Activated naive CD4-positive, alpha-beta T cell treated with anti-CD3 and anti-CD28 coated beads, Interleukin-2, amount 50 U/mL, for 24 hours (primary cell): ENCODE measurements around the gene CLDN6.
A peak's percentile ranks its signal among the peaks of the same experiment; 100 is the strongest.

Experiments used
- H3K27ac Mint-ChIP-seq: one replicate; pipeline ENCODE4 v1.8.0; 2021; ENCODE audit warnings: mild to moderate bottlenecking, mixed read lengths
- H3K27me3 Mint-ChIP-seq: one replicate; pipeline ENCODE4 v1.8.0; 2021; ENCODE audit warnings: mixed read lengths
- H3K36me3 Mint-ChIP-seq: one replicate; pipeline ENCODE4 v1.8.0; 2021; ENCODE audit warnings: mixed read lengths
- H3K4me1 Mint-ChIP-seq: one replicate; pipeline ENCODE4 v1.8.0; 2021; ENCODE audit warnings: mixed read lengths
- H3K4me3 Mint-ChIP-seq: one replicate; pipeline ENCODE4 v1.8.0; 2021; ENCODE audit warnings: mild to moderate bottlenecking, mixed read lengths
- H3K9me3 Mint-ChIP-seq: one replicate; pipeline ENCODE4 v1.8.0; 2021; ENCODE audit warnings: mixed read lengths

CLDN6 gene

GRCh38 chr16:2999929-3000328 lies 18.1 kb downstream of the CLDN6 start:
- Mint-ChIP-seq H3K4me1 (no peaks in the 10 kb centered on the region), H3K9me3 (no peaks in the 10 kb centered on the region), H3K36me3 (no peaks in the 10 kb centered on the region), H3K27me3 (peaks cover under 1% of the 10 kb centered on the region), H3K4me3 (no peak overlapping the region), H3K27ac (peak overlapping the region; percentile 70)

DNA sequence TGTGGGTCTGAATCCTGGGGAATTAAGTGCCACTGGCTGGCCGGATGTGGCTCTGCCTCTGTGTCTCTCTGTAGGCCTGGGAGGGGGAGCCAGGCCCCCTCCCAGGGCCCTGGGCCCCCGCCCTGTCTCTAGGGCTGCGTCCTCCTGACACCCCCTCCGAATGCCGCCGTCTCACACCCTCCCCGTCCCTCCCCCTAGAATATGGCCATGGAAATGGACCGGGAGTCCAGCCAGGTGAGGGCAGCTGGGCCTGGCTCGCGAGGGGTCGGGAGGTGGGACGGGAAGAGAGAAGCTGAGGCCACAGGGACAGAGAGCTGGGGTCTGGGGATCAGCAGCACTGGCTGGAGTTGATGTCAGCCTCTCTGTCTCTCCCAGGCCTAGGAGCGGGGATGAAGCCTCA lies 21.7 kb downstream of the CLDN6 start:
- Mint-ChIP-seq H3K9me3 (no peaks in the 10 kb centered on the region), H3K27ac (no peak overlapping the region), H3K36me3 (no peaks in the 10 kb centered on the region), H3K4me3 (no peak overlapping the region), H3K4me1 (no peaks in the 10 kb centered on the region), H3K27me3 (no peaks in the 10 kb centered on the region)

DNA sequence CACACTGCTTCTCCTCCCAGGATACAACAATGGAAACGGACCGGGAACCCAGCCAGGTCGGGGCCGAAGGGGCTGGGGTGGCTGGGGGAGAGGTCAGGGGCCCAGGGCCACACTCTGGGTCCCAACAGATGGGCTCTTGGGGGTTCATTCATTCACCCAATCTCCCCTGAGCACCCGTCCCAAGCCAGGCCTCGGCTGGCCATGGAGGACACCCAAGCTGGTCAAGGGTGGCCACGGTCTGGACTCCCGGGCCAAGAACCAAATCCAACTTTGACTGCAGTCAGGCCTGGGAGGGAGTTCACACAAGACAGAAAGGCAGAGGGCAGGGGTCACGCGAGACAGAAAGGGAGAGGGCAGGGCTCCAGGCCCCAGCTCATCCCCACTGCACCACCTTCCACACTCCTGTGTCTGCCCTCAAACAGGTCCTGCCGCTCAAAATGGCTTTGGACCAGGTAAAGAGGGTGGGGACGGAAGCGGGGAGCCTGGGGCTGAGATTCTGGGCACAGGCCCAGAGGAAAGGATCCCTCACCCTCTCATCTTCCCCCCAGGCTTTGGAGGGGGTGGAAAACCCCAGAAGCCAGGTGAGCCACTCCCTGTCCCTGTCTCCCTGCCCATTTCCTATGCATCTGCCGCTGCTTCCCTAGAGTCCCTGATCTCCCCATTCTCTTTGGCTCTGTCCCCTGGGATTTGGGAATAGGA lies 25.5 kb downstream of the CLDN6 start:
- H3K36me3 Mint-ChIP-seq: no peaks in the 10 kb centered on the region
- no peaks in the 10 kb centered on the region for H3K27me3 Mint-ChIP-seq
- H3K4me1 Mint-ChIP-seq: no peaks in the 10 kb centered on the region
- no peak overlapping the region for H3K27ac Mint-ChIP-seq
- H3K9me3 Mint-ChIP-seq: no peaks in the 10 kb centered on the region
- no peak overlapping the region for H3K4me3 Mint-ChIP-seq

DNA sequence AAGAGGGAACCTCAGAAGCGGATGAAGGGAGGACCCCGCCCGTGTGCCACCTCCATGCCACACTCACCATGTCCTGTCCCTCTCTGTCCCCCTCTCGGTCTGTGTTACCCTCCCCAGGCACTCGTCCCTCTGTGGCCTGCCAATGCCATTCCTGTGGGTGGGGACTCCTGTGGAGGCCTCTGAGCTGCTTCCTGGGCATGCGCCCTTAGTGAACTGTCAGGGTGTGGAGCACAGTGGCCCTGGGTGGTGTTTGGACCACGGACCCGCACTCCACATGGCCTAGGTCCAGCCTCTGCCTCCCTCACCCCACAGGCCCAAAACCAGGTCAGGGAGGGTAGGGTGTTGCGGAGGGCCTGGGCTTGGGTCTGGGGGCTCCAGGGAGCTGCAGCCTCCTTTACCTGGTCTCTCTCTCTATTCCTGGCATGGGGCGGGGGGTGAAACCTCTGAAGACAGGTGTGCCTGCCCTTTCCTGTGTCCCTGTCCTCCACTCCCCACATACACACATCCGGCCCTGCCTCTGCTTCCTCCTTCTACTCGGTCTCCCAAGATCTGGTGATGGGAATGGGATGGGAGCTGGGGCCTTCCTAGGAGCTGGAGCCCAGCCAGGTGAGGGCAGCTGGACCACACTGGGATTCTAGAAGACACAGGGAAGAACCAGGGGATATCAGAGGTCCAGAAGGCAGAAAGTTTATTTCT lies 26.3 kb downstream of the CLDN6 start:
- Mint-ChIP-seq H3K9me3 (no peaks in the 10 kb centered on the region), H3K4me3 (no peak overlapping the region), H3K4me1 (no peaks in the 10 kb centered on the region), H3K27ac (no peak overlapping the region), H3K27me3 (no peaks in the 10 kb centered on the region), H3K36me3 (no peaks in the 10 kb centered on the region)

GRCh38 chr16:2990891-2991290 lies 27.1 kb downstream of the CLDN6 start:
- Mint-ChIP-seq H3K4me1 (no peaks in the 10 kb centered on the region), H3K9me3 (no peaks in the 10 kb centered on the region), H3K4me3 (no peak overlapping the region), H3K27ac (no peak overlapping the region), H3K36me3 (no peaks in the 10 kb centered on the region), H3K27me3 (no peaks in the 10 kb centered on the region)

GRCh38 chr16:2988590-2989099 lies 29.3 kb downstream of the CLDN6 start:
- peaks cover 4% of the 10 kb centered on the region for H3K4me1 Mint-ChIP-seq
- H3K9me3 Mint-ChIP-seq: no peaks in the 10 kb centered on the region
- no peak overlapping the region for H3K27ac Mint-ChIP-seq

DNA sequence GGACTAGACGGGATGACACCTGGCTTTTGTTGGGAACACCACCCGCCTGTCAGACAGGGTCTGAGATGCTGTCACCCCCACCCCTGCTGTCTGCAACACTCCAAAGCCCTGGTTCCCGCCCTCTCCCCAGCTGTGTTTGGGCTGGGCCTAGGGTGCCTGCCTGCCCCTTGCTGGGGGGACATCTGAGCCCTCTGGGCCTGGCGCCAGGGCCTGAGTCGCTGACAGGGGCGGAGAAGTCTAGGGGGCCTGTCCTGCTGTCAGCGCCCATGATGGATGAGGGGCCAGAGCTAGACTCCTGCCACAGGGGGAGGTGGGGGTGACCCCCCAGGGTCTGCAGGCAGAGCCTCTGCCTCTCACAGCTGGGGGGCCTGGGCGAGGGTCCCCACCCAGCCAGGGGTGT lies 30.1 kb downstream of the CLDN6 start:
- peaks cover 4% of the 10 kb centered on the region for H3K4me1 Mint-ChIP-seq
- no peak overlapping the region for H3K4me3 Mint-ChIP-seq
- H3K9me3 Mint-ChIP-seq: no peaks in the 10 kb centered on the region
- H3K27ac Mint-ChIP-seq: no peak overlapping the region
- no peaks in the 10 kb centered on the region for H3K27me3 Mint-ChIP-seq
- no peaks in the 10 kb centered on the region for H3K36me3 Mint-ChIP-seq

More at GRCh38 chr16:2988590-2989099, 29.3 kb downstream of the CLDN6 start:
- no peak overlapping the region for H3K4me3 Mint-ChIP-seq
- no peaks in the 10 kb centered on the region for H3K27me3 Mint-ChIP-seq
- no peaks in the 10 kb centered on the region for H3K36me3 Mint-ChIP-seq

DNA sequence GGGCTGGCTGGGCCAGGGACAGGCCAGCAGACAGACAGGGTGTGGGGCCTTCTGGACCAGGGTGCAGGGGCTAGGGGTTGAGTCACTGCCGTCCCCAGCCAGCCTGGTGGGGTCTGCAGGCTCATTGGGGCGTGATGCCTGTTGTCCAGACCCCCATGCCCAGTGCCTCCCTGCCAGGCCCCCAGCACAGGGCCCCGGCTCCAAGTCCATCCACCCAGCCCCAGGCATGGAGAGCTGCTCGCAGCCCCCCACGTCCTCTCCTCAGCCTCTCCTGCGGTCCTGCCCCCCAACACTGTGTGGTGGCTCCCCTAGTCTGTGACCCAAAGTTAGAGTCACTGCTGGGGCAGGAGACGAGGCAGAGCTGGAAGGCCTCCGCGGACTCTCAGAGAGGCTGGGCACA lies 30.7 kb downstream of the CLDN6 start:
- Mint-ChIP-seq H3K27ac (no peak overlapping the region), H3K4me1 (peaks cover 4% of the 10 kb centered on the region), H3K27me3 (no peaks in the 10 kb centered on the region), H3K4me3 (no peak overlapping the region), H3K36me3 (no peaks in the 10 kb centered on the region), H3K9me3 (no peaks in the 10 kb centered on the region)

- Mint-ChIP-seq H3K27ac (no peak overlapping the region), H3K4me1 (peaks cover 6% of the 10 kb centered on the region), H3K9me3 (no peaks in the 10 kb centered on the region), H3K36me3 (no peaks in the 10 kb centered on the region), H3K4me3 (no peak overlapping the region), H3K27me3 (no peaks in the 10 kb centered on the region)
These were observed 31.3 kb downstream of the CLDN6 start for GRCh38 chr16:2986623-2987188.

GRCh38 chr16:2985893-2986355 lies 32.1 kb downstream of the CLDN6 start:
- Mint-ChIP-seq H3K4me3 (no peak overlapping the region), H3K9me3 (no peaks in the 10 kb centered on the region), H3K4me1 (peaks cover 12% of the 10 kb centered on the region), H3K36me3 (no peaks in the 10 kb centered on the region), H3K27me3 (no peaks in the 10 kb centered on the region), H3K27ac (no peak overlapping the region)

GRCh38 chr16:2985462-2985861 lies 32.5 kb downstream of the CLDN6 start:
- no peak overlapping the region for H3K27ac Mint-ChIP-seq
- H3K36me3 Mint-ChIP-seq: no peaks in the 10 kb centered on the region
- peaks cover 16% of the 10 kb centered on the region for H3K4me1 Mint-ChIP-seq
- H3K4me3 Mint-ChIP-seq: no peak overlapping the region
- H3K27me3 Mint-ChIP-seq: no peaks in the 10 kb centered on the region
- H3K9me3 Mint-ChIP-seq: no peaks in the 10 kb centered on the region

DNA sequence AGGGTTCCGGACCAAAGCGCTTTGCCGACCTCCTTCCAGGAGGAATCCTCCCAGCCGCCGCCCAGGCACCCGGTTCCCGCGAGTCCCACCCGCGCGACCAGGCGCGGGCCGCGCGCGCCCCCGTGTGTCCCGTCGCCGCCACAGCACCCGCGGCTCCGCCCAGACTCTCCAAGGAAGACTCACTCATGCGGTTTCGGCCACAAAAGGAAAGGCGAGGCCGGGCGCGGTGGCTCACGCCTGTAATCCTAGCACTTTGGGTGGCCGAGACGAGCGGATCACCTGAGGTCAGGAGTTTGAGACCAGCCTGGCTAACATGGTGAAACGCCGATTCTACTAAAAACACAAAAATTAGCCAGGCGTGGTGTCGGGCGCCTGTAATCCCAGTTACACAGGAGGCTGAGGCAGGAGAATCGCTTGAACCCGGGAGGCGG lies 34.3 kb downstream of the CLDN6 start:
- Mint-ChIP-seq H3K27me3 (no peaks in the 10 kb centered on the region), H3K4me3 (no peak overlapping the region), H3K27ac (no peak overlapping the region), H3K4me1 (peaks cover 16% of the 10 kb centered on the region), H3K9me3 (no peaks in the 10 kb centered on the region), H3K36me3 (no peaks in the 10 kb centered on the region)

GRCh38 chr16:2982402-2982801 lies 35.6 kb downstream of the CLDN6 start:
- no peaks in the 10 kb centered on the region for H3K27me3 Mint-ChIP-seq
- H3K4me1 Mint-ChIP-seq: peaks cover 16% of the 10 kb centered on the region
- H3K9me3 Mint-ChIP-seq: no peaks in the 10 kb centered on the region
- H3K4me3 Mint-ChIP-seq: no peak overlapping the region
- no peaks in the 10 kb centered on the region for H3K36me3 Mint-ChIP-seq
- no peak overlapping the region for H3K27ac Mint-ChIP-seq

- Mint-ChIP-seq H3K4me3 (peak overlapping the region; percentile 85), H3K36me3 (no peaks in the 10 kb centered on the region), H3K9me3 (no peaks in the 10 kb centered on the region), H3K27me3 (no peaks in the 10 kb centered on the region), H3K4me1 (peaks cover 16% of the 10 kb centered on the region), H3K27ac (peak overlapping the region; percentile 13)
These were observed 36.1 kb downstream of the CLDN6 start for GRCh38 chr16:2981899-2982250.

DNA sequence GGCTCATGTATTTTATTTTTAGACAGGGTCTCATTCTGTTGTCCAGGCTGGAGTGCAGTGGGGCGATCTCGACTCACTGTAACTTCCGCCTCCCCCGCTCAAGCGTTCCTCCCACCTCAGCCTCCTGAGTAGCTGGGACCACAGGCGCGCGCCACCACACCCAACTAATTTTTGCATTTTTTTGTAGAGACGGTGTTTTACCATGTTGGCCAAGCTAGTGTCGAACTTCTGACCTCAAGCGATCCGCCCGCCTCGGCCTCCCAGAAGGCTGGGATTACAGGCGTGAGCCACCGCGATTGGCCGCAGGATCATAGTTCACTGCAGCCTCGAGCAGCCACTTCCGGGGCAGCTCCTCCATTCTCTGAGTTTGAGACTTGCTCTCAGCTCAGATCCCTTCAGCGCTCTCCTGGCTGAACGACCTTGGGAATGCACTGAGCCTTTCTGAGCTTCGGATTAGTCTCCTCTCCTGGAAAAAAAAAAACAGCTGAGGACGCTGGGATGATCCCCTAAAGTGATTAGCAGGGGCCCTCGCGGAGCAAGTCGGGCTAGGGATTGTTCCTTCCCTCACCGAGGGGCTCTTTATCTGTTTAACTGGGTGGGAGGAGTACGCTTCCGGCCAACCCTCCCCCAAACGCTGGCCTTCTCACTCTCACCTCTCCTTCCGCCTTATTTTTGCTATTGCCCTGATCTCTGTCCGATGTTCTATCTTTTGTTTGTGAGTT lies 36.6 kb downstream of the CLDN6 start:
- peaks cover 16% of the 10 kb centered on the region for H3K4me1 Mint-ChIP-seq

More for the DNA sequence above, 36.6 kb downstream of the CLDN6 start:
- H3K27ac Mint-ChIP-seq: peak overlapping the region; percentile 13
- H3K36me3 Mint-ChIP-seq: no peaks in the 10 kb centered on the region
- H3K4me3 Mint-ChIP-seq: peak overlapping the region; percentile 85
- no peaks in the 10 kb centered on the region for H3K9me3 Mint-ChIP-seq
- no peaks in the 10 kb centered on the region for H3K27me3 Mint-ChIP-seq
